Memory B cell (primary cell): ENCODE results near the gene AFF3.

ENCODE experiments used
- ATAC-seq: fragments of 150-1000 bp; cut with Tn5 transposase; 2 replicates; pipeline ENCODE4 v1.10.0; 2021; ENCODE audit warnings: low read depth, mild to moderate bottlenecking, moderate library complexity
- DNase-seq, 2 donors: peaks; one replicate each; pipeline ENCODE4 v3.0.0; 2022; ENCODE audit warnings: low spot score in 2 of 2
- H3K27ac Mint-ChIP-seq: one replicate; pipeline ENCODE4 v1.8.0; 2022; ENCODE audit warnings: mild to moderate bottlenecking, moderate library complexity, mixed read lengths
- H3K27me3 Mint-ChIP-seq: one replicate; pipeline ENCODE4 v1.8.0; 2022; ENCODE audit warnings: mixed read lengths
- H3K36me3 Mint-ChIP-seq: one replicate; pipeline ENCODE4 v1.8.0; 2022; ENCODE audit warnings: mild to moderate bottlenecking, mixed read lengths
- H3K4me1 Mint-ChIP-seq: one replicate; pipeline ENCODE4 v1.8.0; 2022; ENCODE audit warnings: mixed read lengths
- H3K4me3 Mint-ChIP-seq: one replicate; pipeline ENCODE4 v1.8.0; 2022; ENCODE audit warnings: mild to moderate bottlenecking, moderate library complexity, mixed read lengths
- H3K9me3 Mint-ChIP-seq: one replicate; pipeline ENCODE4 v1.8.0; 2022; ENCODE audit warnings: mixed read lengths

AFF3 gene

GRCh38 chr2:99974682-99975375, 167.6 kb downstream of the AFF3 start:
- Mint-ChIP-seq H3K27me3 (no peaks in the 10 kb centered on the region), H3K4me1 (peaks cover 11% of the 10 kb centered on the region), H3K36me3 (peaks cover 46% of the 10 kb centered on the region), H3K4me3 (no peak overlapping the region), H3K27ac (no peak overlapping the region), H3K9me3 (no peaks in the 10 kb centered on the region)
- ATAC-seq, result no peak
- no peak for DNase-seq

DNA sequence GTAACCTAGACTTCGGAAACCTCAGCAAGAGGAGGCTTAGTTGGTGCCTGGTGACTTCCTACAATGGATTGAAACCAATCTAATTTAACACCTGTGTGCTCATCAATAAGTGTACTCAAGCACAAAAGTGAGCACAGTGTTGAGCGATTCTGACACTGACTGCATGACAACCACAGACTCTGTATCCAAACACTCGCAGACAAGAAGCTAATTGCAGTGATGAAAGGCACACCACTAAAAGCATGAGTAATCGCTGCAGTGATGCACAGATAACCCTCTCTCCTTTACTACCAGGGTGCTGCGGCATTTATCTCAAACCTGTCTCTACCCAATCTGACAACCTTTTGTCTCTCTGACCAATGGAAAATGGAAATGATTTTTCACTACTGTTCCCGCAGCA, 168.1 kb downstream of the AFF3 start:
- no peak for DNase-seq
- Mint-ChIP-seq H3K27me3 (no peaks in the 10 kb centered on the region), H3K27ac (no peak overlapping the region), H3K4me3 (no peak overlapping the region), H3K36me3 (peaks cover 46% of the 10 kb centered on the region), H3K9me3 (no peaks in the 10 kb centered on the region), H3K4me1 (peaks cover 11% of the 10 kb centered on the region)
- no peak for ATAC-seq

GRCh38 chr2:99971326-99971900, 171.0 kb downstream of the AFF3 start:
- no peak for ATAC-seq
- Mint-ChIP-seq H3K4me1 (peaks cover 24% of the 10 kb centered on the region), H3K27ac (no peak overlapping the region), H3K27me3 (no peaks in the 10 kb centered on the region), H3K36me3 (peaks cover 53% of the 10 kb centered on the region), H3K9me3 (no peaks in the 10 kb centered on the region), H3K4me3 (no peak overlapping the region)
- DNase-seq, result no peak

GRCh38 chr2:99970292-99970868, 172.0 kb downstream of the AFF3 start:
- no peak overlapping the region for H3K4me3 Mint-ChIP-seq
- DNase-seq, result no peak
- peaks cover 54% of the 10 kb centered on the region for H3K36me3 Mint-ChIP-seq
- peak overlapping the region; percentile 29 for H3K27ac Mint-ChIP-seq
- no peak for ATAC-seq
- H3K9me3 Mint-ChIP-seq, result no peaks in the 10 kb centered on the region
- H3K27me3 Mint-ChIP-seq, result no peaks in the 10 kb centered on the region
- peaks cover 24% of the 10 kb centered on the region for H3K4me1 Mint-ChIP-seq

DNA sequence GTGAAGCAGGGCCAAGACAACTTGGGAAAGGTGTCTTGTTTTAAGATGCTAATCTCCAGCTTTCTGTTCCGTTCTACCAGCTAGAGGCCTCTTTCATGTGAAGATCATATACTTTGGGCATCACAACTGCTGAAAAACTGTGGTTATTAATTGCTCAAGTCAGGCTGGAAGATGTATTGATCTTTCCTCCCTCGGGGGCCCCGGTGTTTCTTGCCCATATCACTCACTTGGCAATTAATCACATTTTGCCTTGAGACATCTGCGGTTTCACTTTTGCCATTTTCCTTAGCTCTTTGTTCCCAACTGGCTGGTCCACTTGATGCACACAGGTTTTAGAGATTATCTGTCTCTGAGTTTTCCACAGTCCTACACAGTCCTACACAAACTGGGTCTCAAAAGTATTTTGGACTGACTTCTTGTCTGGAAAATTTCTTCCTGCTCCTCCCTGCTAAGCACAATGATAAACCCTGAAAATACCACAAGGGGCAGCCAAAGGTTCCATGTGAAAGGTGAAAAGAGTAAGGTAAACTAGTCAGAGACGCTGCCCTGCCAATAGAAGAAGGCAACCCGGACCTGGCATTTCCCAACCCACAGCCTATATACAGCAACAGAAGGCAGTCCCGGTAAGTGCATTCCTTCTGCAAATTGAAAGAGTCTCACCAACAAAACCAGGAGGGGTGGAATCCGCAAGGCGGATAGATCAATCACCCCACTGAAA, 181.0 kb downstream of the AFF3 start:
- Mint-ChIP-seq H3K27ac (no peak overlapping the region), H3K27me3 (no peaks in the 10 kb centered on the region), H3K4me3 (no peak overlapping the region), H3K4me1 (peaks cover 44% of the 10 kb centered on the region), H3K9me3 (no peaks in the 10 kb centered on the region), H3K36me3 (peaks cover 49% of the 10 kb centered on the region)
- no peak for ATAC-seq
- no peak for DNase-seq

GRCh38 chr2:99960790-99961189, 181.6 kb downstream of the AFF3 start:
- Mint-ChIP-seq H3K4me3 (no peak overlapping the region), H3K4me1 (peaks cover 44% of the 10 kb centered on the region), H3K27me3 (no peaks in the 10 kb centered on the region), H3K36me3 (peaks cover 49% of the 10 kb centered on the region), H3K27ac (no peak overlapping the region), H3K9me3 (no peaks in the 10 kb centered on the region)
- DNase-seq, result no peak
- ATAC-seq, result no peak

GRCh38 chr2:99960291-99960690, 182.1 kb downstream of the AFF3 start:
- Mint-ChIP-seq H3K27ac (no peak overlapping the region), H3K27me3 (no peaks in the 10 kb centered on the region), H3K4me3 (no peak overlapping the region), H3K36me3 (peaks cover 45% of the 10 kb centered on the region), H3K9me3 (no peaks in the 10 kb centered on the region), H3K4me1 (peaks cover 44% of the 10 kb centered on the region)
- no peak for DNase-seq
- ATAC-seq, result no peak

DNA sequence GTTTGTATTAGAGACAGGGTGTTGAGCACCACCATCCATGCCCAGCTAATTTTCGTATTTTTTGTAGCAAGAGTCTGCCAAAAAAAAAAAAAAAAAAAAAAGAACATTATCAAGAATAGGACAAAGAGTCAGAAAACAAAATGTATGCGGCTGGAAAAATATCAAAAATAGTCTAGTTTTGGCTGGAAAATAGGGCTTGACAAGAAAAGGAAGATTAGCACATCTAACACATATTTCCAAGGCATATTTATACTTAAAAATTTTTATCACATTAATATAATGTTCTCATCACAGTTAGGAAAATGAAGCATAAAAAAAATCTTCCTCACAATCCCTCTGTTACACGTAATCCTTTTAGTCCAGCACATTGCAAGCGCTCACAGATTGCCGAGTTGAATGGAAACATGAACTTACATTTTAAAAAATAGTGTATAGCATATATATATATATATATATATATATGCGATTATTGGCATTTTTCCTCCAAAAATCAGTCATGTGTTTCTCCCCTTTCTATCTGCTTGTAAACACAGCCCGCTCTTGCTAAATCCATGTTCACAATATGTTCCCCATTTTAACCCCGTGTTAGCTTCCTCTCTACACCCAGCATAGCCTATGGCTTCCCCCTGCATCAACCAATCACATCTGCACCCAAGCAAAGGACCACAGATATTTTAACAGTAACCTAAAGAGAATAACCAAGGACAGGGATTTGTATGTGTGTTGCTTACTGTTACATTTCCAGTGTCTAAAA, 183.0 kb downstream of the AFF3 start:
- no peak overlapping the region for H3K27ac Mint-ChIP-seq
- H3K9me3 Mint-ChIP-seq, result no peaks in the 10 kb centered on the region
- peaks cover 41% of the 10 kb centered on the region for H3K4me1 Mint-ChIP-seq

DNA sequence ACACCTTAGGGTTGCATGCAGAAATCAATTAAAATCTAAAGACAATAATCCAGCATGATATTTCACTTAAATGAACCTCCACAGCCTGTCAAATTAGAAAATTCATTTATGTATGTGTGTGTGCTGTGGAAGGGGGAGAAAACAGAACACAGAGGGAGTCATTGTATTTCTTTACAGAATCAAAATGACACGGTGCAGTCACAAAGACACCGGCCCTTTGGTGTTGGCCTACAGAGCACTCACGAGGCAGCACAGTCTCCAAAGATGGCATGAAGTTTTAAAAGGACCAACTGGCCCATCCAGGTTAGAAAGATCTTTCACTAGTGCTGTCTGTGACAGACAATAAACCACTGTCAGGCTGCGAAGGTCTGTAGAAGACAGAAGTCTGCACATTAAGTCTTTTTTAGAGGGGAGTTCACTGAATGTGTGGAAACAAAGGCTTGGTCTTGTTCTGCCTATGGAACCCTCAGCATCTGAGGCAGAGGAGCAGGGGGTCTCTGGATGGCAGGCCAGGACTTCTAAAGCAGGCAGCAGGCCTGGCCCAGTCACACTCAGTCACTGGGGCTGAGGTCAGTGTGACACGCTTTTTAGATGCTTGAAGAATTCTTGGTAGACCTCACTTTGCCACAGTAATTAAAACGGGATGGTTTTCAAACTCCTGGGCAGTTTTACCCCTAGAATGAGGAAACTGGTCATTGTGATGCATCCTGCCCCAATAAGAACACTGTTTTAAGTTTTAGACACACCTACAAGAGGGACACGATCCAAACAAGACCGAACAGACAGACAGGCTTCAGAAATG, 184.9 kb downstream of the AFF3 start:
- ATAC-seq, result no peak
- peaks cover 31% of the 10 kb centered on the region for H3K36me3 Mint-ChIP-seq
- H3K27me3 Mint-ChIP-seq, result no peaks in the 10 kb centered on the region
- peak overlapping the region; percentile 28 for H3K27ac Mint-ChIP-seq
- peaks cover 36% of the 10 kb centered on the region for H3K4me1 Mint-ChIP-seq
- H3K9me3 Mint-ChIP-seq, result no peaks in the 10 kb centered on the region
- DNase-seq, result no peak
- H3K4me3 Mint-ChIP-seq, result no peak overlapping the region

More for the DNA sequence above, 183.0 kb downstream of the AFF3 start:
- DNase-seq, result no peak
- ATAC-seq, result no peak
- H3K27me3 Mint-ChIP-seq, result no peaks in the 10 kb centered on the region
- no peak overlapping the region for H3K4me3 Mint-ChIP-seq
- H3K36me3 Mint-ChIP-seq, result peaks cover 37% of the 10 kb centered on the region

- Mint-ChIP-seq H3K4me1 (peaks cover 33% of the 10 kb centered on the region), H3K36me3 (peaks cover 33% of the 10 kb centered on the region), H3K9me3 (no peaks in the 10 kb centered on the region), H3K27ac (peak overlapping the region; percentile 15), H3K4me3 (no peak overlapping the region), H3K27me3 (no peaks in the 10 kb centered on the region)
- no peak for DNase-seq
- peak; percentile 77 for ATAC-seq
Observed at GRCh38 chr2:99956232-99957030, 186.0 kb downstream of the AFF3 start.

DNA sequence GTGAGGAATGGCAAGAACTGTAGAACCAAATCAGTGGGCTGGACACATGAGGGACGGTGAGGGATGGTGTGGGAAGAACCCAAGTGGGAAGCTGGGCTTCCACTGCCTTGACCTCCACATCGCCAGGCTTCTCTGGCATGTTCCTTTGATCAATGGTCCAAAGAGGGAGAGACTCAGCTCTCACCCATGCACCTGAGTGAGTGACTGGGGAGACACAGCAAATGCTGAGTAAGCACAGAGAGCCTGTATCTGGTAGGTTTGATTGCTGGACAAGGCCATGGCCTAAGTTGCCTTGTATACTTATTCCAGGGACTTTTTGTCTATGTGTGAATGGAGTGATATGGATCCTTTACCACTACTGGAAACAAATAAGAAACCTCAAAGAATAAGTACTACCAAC, 188.6 kb downstream of the AFF3 start:
- ATAC-seq (no peak), DNase-seq (no peak)
- Mint-ChIP-seq H3K9me3 (no peaks in the 10 kb centered on the region), H3K27ac (no peak overlapping the region), H3K27me3 (no peaks in the 10 kb centered on the region), H3K36me3 (peaks cover 31% of the 10 kb centered on the region), H3K4me1 (peaks cover 22% of the 10 kb centered on the region), H3K4me3 (no peak overlapping the region)

- no peak for ATAC-seq
- Mint-ChIP-seq H3K36me3 (peaks cover 30% of the 10 kb centered on the region), H3K9me3 (no peaks in the 10 kb centered on the region), H3K4me1 (peaks cover 6% of the 10 kb centered on the region), H3K27ac (no peak overlapping the region), H3K27me3 (no peaks in the 10 kb centered on the region), H3K4me3 (no peak overlapping the region)
- no peak for DNase-seq
Observed at GRCh38 chr2:99949963-99950362, 192.4 kb downstream of the AFF3 start.

DNA sequence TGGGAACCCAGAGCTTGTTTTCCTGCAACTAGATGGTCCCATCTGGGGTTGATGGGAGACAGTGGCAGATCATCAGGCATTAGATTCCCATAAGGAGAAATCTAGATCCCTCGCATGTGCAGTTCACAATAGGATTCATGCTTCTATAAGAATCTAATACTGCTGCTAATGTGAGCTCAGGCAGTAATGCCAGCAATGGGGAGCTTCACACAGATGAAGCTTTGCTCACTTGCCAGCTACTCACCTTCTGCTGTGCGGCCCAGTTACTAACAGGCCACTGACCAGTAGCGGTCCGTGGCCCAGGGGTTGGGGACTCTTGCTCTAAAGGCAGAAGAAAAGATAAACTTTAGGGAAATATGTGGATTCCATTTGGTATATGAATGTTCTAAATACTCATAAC, 192.9 kb downstream of the AFF3 start:
- peaks cover 31% of the 10 kb centered on the region for H3K36me3 Mint-ChIP-seq
- H3K27me3 Mint-ChIP-seq, result no peaks in the 10 kb centered on the region
- peaks cover 6% of the 10 kb centered on the region for H3K4me1 Mint-ChIP-seq
- DNase-seq, result no peak
- H3K9me3 Mint-ChIP-seq, result no peaks in the 10 kb centered on the region
- H3K27ac Mint-ChIP-seq, result no peak overlapping the region
- H3K4me3 Mint-ChIP-seq, result no peak overlapping the region
- no peak for ATAC-seq
